ENCODE data around the gene CDK19.

GRCh38 chr6:110625883-110626282 is 189.4 kb downstream of the CDK19 start:
- TF ChIP-seq POLR2A (IDR thresholded peaks at IDR 0.05), result no peak
- TF ChIP-seq, protein P1, sequence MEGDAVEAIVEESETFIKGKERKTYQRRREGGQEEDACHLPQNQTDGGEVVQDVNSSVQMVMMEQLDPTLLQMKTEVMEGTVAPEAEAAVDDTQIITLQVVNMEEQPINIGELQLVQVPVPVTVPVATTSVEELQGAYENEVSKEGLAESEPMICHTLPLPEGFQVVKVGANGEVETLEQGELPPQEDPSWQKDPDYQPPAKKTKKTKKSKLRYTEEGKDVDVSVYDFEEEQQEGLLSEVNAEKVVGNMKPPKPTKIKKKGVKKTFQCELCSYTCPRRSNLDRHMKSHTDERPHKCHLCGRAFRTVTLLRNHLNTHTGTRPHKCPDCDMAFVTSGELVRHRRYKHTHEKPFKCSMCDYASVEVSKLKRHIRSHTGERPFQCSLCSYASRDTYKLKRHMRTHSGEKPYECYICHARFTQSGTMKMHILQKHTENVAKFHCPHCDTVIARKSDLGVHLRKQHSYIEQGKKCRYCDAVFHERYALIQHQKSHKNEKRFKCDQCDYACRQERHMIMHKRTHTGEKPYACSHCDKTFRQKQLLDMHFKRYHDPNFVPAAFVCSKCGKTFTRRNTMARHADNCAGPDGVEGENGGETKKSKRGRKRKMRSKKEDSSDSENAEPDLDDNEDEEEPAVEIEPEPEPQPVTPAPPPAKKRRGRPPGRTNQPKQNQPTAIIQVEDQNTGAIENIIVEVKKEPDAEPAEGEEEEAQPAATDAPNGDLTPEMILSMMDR (IDR thresholded peaks at IDR 0.05 in 4 of 5, conservative IDR thresholded peaks at IDR 0.05 in 1 of 5), result no peak
